ENCODE data around the gene SHMT2. TPM values are rescaled to one million over a fixed set of nuclear protein-coding genes. Genes with fewer than 3 reads are reported as not detected.
A peak's percentile ranks its signal among the peaks of the same experiment; 100 is the strongest.

SHMT2 gene
- total RNA-seq, 1 donor from 2014 or later: 197 TPM

DNA sequence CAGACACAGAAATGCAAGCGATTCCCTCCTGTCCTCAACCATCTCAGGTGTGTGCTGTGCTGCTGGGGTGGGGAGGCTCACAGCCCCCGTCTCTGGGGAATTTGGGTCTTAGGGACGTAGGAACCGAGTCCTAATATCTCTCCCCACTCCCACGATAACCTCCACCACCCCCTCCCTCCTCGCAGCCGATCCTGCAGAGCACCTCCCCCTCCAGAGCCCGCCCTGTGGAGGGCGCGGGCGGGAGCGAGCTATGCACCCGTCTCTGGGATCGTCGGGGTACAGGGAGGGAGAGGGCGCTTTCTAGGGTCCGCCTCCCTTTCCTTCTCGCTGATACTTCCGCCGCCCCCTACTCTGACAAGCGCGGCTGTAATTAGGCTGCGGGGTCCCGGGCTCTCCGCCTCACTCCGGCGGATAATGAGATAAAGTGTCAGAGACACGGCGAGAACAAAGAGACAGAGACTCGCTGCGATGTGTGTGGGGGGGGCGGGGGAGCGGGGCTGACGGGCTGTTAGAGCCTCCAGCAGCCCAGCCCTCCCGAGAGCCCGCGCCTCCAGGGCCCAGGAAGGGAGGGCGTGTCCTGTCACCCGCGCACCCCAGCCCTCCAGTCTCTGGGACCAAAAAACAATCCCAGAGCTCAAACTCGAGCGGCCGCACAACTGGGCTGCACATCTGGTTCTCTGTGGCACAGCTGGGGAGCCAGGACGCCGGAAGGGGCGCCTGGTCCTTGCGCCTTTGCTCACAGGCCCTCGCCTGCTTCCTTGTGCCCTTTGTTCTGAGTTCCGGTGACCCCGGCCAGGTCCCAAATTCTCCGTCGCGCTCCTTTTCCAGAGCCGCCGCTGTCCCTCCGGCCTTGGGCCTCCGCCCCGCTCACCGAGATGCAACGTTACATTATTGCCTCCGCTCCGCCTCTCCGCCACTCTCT, 8.7 kb downstream of the SHMT2 start:
- no peak for FAIRE-seq
- H2AFZ ChIP-seq (ENCODE audit: low read depth, low read length): peak overlapping the region; percentile 69
- peaks cover 51% of the 10 kb centered on the region for H4K20me1 ChIP-seq (ENCODE audit: insufficient read depth, low read length)
- peaks cover under 1% of the 10 kb centered on the region for H3K79me2 ChIP-seq (ENCODE audit: insufficient read depth, low read length)
- H3K27ac ChIP-seq (ENCODE audit: low read depth, low read length): no peak overlapping the region
- no peaks in the 10 kb centered on the region for H3K9me3 ChIP-seq (ENCODE audit: insufficient read depth, low read depth, low read length)
- peak overlapping the region; percentile 29 for H3K4me3 ChIP-seq (ENCODE audit: insufficient read depth, low read depth, low read length)
- Mint-ChIP-seq H3K27ac (ENCODE audit: unreplicated experiment) (peak overlapping the region; percentile 95), H3K36me3 (ENCODE audit: low read depth, unreplicated experiment) (peaks cover 22% of the 10 kb centered on the region), H3K4me1 (ENCODE audit: low read depth, unreplicated experiment) (peaks cover 37% of the 10 kb centered on the region), H3K4me3 (ENCODE audit: unreplicated experiment) (peak overlapping the region; percentile 87), H3K9me3 (ENCODE audit: unreplicated experiment) (no peaks in the 10 kb centered on the region), H3K27me3 (ENCODE audit: low read depth, unreplicated experiment) (peaks cover 27% of the 10 kb centered on the region)
- no peak for DNase-seq (ENCODE audit: low read depth)
- peaks cover 7% of the 10 kb centered on the region for H3K36me3 ChIP-seq (ENCODE audit: insufficient read depth, low read length)
- TF ChIP-seq CTCF (IDR thresholded peaks at IDR 0.05; ENCODE audit: insufficient read depth, low read depth, low read length): no peak
- TF ChIP-seq EZH2 (IDR thresholded peaks at IDR 0.05; ENCODE audit: insufficient read depth, low read length): no peak
- peak overlapping the region; percentile 17 for H3K9ac ChIP-seq (ENCODE audit: low read length)
- H3K27me3 ChIP-seq (ENCODE audit: insufficient read depth, low read length): peaks cover 32% of the 10 kb centered on the region
- peak overlapping the region; percentile 94 for H3K4me2 ChIP-seq (ENCODE audit: low read length)
- H3K4me1 ChIP-seq (ENCODE audit: insufficient read depth, low read length): peaks cover 38% of the 10 kb centered on the region

DNA sequence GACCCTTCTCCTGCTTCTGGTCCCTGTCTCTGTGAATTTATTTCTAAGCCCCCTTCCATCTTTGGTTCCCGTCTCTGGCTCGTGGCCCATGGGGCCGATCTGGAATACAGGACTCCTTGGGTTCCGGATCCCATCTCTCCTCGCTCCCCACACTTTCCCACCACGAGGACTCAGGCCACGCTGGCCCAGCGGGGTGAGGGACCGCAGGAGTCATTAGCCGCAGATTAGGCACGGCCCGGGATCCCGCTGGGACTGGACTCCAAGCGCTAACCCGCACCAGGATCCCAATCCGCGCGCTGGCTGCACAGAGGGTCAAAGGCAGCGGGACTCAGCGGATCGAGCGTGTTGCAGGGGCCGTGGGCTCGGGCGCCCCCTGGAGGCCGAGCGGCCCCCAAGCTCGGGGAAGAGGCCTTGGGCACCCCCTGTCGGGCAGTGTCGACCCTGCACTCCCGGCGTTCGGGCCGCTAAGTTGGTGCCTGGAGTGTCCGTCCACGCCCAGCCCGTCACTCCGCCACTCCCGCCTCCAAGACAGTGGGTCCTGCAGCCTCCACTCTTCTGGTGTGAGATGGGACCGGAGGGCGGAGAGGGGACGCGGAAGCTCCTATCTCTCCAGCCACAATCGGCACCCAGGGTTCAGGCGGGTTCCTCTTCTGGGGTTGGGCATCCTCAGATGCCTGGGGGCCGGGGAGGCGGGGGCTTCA, 9.5 kb downstream of the SHMT2 start:
- H3K4me2 ChIP-seq (ENCODE audit: low read length): peak overlapping the region; percentile 94
- H3K36me3 ChIP-seq (ENCODE audit: insufficient read depth, low read length): no peaks in the 10 kb centered on the region
- no peaks in the 10 kb centered on the region for H3K9me3 Mint-ChIP-seq (ENCODE audit: unreplicated experiment)
- peaks cover 14% of the 10 kb centered on the region for H3K36me3 Mint-ChIP-seq (ENCODE audit: low read depth, unreplicated experiment)
- H3K27me3 ChIP-seq (ENCODE audit: insufficient read depth, low read length): peaks cover 32% of the 10 kb centered on the region
- no peaks in the 10 kb centered on the region for H3K9me3 ChIP-seq (ENCODE audit: insufficient read depth, low read depth, low read length)
- TF ChIP-seq EZH2 (IDR thresholded peaks at IDR 0.05; ENCODE audit: insufficient read depth, low read length) (peak; percentile 40), CTCF (IDR thresholded peaks at IDR 0.05; ENCODE audit: insufficient read depth, low read depth, low read length) (peak; percentile 94)
- no peak overlapping the region for H3K27ac ChIP-seq (ENCODE audit: low read depth, low read length)
- peak overlapping the region; percentile 70 for H3K9ac ChIP-seq (ENCODE audit: low read length)
- peaks cover 34% of the 10 kb centered on the region for H3K4me1 ChIP-seq (ENCODE audit: insufficient read depth, low read length)
- peak overlapping the region; percentile 64 for H3K4me3 ChIP-seq (ENCODE audit: insufficient read depth, low read depth, low read length)
- peaks cover 28% of the 10 kb centered on the region for H3K27me3 Mint-ChIP-seq (ENCODE audit: low read depth, unreplicated experiment)
- H3K79me2 ChIP-seq (ENCODE audit: insufficient read depth, low read length): no peaks in the 10 kb centered on the region
- H4K20me1 ChIP-seq (ENCODE audit: insufficient read depth, low read length): peaks cover 42% of the 10 kb centered on the region
- FAIRE-seq (no peak), DNase-seq (ENCODE audit: low read depth) (peak; percentile 38)
- H2AFZ ChIP-seq (ENCODE audit: low read depth, low read length): peak overlapping the region; percentile 69
- peak overlapping the region; percentile 95 for H3K27ac Mint-ChIP-seq (ENCODE audit: unreplicated experiment)
- H3K4me1 Mint-ChIP-seq (ENCODE audit: low read depth, unreplicated experiment): peaks cover 38% of the 10 kb centered on the region
- peak overlapping the region; percentile 87 for H3K4me3 Mint-ChIP-seq (ENCODE audit: unreplicated experiment)
